HepG2 (cell line): ENCODE data around the gene ELF2. TPM values are rescaled to one million over a fixed set of nuclear protein-coding genes. Genes with fewer than 3 reads are reported as not detected.
A peak's percentile ranks its signal among the peaks of the same experiment; 100 is the strongest.

Experiments
- ARNTL ChIP-seq: sonication (generic); formaldehyde crosslinking; IDR thresholded peaks from 2 replicates; pipeline ENCODE4 v1.4.0; 2020; ENCODE audit warnings: mild to moderate bottlenecking, missing genetic modification reagents
- CBX2 ChIP-seq, 2 experiments: fragments of 200-600 bp in 1 of 2; sonication (generic); formaldehyde crosslinking in 1 of 2; IDR thresholded peaks; 2 replicates each; pipeline versions ENCODE4 v1.7.0 to v1.8.1; 2018 to 2022; ENCODE audit warnings: low read depth in 2 of 2, low read length in 1 of 2, mild to moderate bottlenecking in 1 of 2, missing genetic modification reagents in 1 of 2
- CHD4 ChIP-seq: fragments of 200-600 bp; sonication (generic); IDR thresholded peaks from 2 replicates; pipeline ENCODE4 v1.7.0; 2017; ENCODE audit warnings: mild to moderate bottlenecking, low read length, borderline replicate concordance
- DNMT1 ChIP-seq: sonication (generic); formaldehyde crosslinking; IDR thresholded peaks from 2 replicates; pipeline ENCODE4 v1.5.1; 2020; ENCODE audit warnings: mild to moderate bottlenecking, missing genetic modification reagents
- ETV6 ChIP-seq: sonication (generic); formaldehyde crosslinking; conservative IDR thresholded peaks from 2 replicates; pipeline ENCODE4 v1.4.0; 2020; ENCODE audit warnings: missing genetic modification reagents
- FOSL1 ChIP-seq: sonication (generic); formaldehyde crosslinking; IDR thresholded peaks from 2 replicates; pipeline ENCODE4 v1.9.0; 2021; ENCODE audit warnings: missing genetic modification reagents, borderline replicate concordance
- HDAC6 ChIP-seq: fragments of 200-600 bp; sonication (generic); IDR thresholded peaks from 2 replicates; pipeline ENCODE4 v1.7.0; 2017; ENCODE audit warnings: mild to moderate bottlenecking, antibody characterized with exemption, low read length, low read depth
- HNF1B ChIP-seq: sonication (generic); formaldehyde crosslinking; IDR thresholded peaks from 2 replicates; pipeline ENCODE4 v1.5.1; 2020; ENCODE audit warnings: mild to moderate bottlenecking, moderate library complexity, missing genetic modification reagents
- IRF1 ChIP-seq: sonication (generic); formaldehyde crosslinking; IDR thresholded peaks from 2 replicates; pipeline ENCODE4 v1.4.0; 2020; ENCODE audit warnings: low read depth, mild to moderate bottlenecking, missing genetic modification reagents
- LRRFIP1 ChIP-seq: sonication (generic); formaldehyde crosslinking; conservative IDR thresholded peaks from 2 replicates; pipeline ENCODE4 v1.4.0; 2020; ENCODE audit warnings: missing genetic modification reagents
- MAZ ChIP-seq, 2 experiments: sonication (generic) in 1 of 2; formaldehyde crosslinking in 1 of 2; IDR thresholded peaks; 2 replicates each; pipeline versions ENCODE4 v1.5.0 to v1.6.1; 2012 to 2020; ENCODE audit warnings: low read depth in 2 of 2, mild to moderate bottlenecking in 2 of 2, borderline replicate concordance in 1 of 2, improper control_type of control experiment in 1 of 2, low read length in 1 of 2, missing genetic modification reagents in 1 of 2, moderate library complexity in 1 of 2
- MXD1 ChIP-seq: sonication (generic); formaldehyde crosslinking; IDR thresholded peaks from 2 replicates; pipeline ENCODE4 v1.4.0; 2020; ENCODE audit warnings: mild to moderate bottlenecking, missing genetic modification reagents
- NR2C2 ChIP-seq: sonication (generic); formaldehyde crosslinking; IDR thresholded peaks from 2 replicates; pipeline ENCODE4 v1.4.0; 2020; ENCODE audit warnings: missing genetic modification reagents, mild to moderate bottlenecking, moderate library complexity, borderline replicate concordance
- RELA ChIP-seq: sonication (generic); formaldehyde crosslinking; IDR thresholded peaks from 2 replicates; pipeline ENCODE4 v1.4.0; 2020; ENCODE audit warnings: missing genetic modification reagents
- SALL1 ChIP-seq: sonication (generic); formaldehyde crosslinking; IDR thresholded peaks from 2 replicates; pipeline ENCODE4 v1.8.0; 2022; ENCODE audit warnings: mild to moderate bottlenecking, missing genetic modification reagents
- SKI ChIP-seq: fragments of 450-650 bp; IDR thresholded peaks from one replicate; pipeline ENCODE4 v1.6.1; 2018; ENCODE audit warnings: mild to moderate bottlenecking; ENCODE audit not compliant: partially characterized antibody
- ZBTB10 ChIP-seq: sonication (generic); formaldehyde crosslinking; IDR thresholded peaks from 2 replicates; pipeline ENCODE4 v1.4.0; 2020; ENCODE audit warnings: missing genetic modification reagents, borderline replicate concordance
- ZBTB38 ChIP-seq: sonication (generic); formaldehyde crosslinking; IDR thresholded peaks from 2 replicates; pipeline ENCODE4 v1.5.1; 2020; ENCODE audit warnings: mild to moderate bottlenecking, missing genetic modification reagents
- ZMYM4 ChIP-seq: sonication (generic); formaldehyde crosslinking; IDR thresholded peaks from 2 replicates; pipeline ENCODE4 v1.8.1; 2023; ENCODE audit warnings: mild to moderate bottlenecking, missing genetic modification reagents
- ZNF263 ChIP-seq: sonication (generic); formaldehyde crosslinking; IDR thresholded peaks from 2 replicates; pipeline ENCODE4 v1.4.0; 2020; ENCODE audit warnings: missing genetic modification reagents
- polyA plus RNA-seq, 8 experiments: library from polyadenylated mRNA; depleted of rRNA in 3 of 8; stranded (reverse) in 7 of 8; unstranded in 1 of 8; fragments of >200 nt; fragmentation: Illumina TruSeq in 4 of 8; extraction: Trizol in 4 of 8; gene quantifications; 2 replicates each; pipeline versions ENCODE4 v1.2.1 to v1.2.3, GENCODE V29; 2011 to 2016; ENCODE audit warnings: low read depth in 4 of 8, missing spikeins in 1 of 8, mixed read lengths in 1 of 8; ENCODE audit not compliant: insufficient read depth in 1 of 8
- total RNA-seq, 5 experiments: library from RNA; depleted of rRNA; stranded (reverse); fragments of >200 nt; fragmentation: Illumina TruSeq; extraction: Trizol; gene quantifications; 2 replicates each; pipeline ENCODE4 v1.2.3, GENCODE V29; 2016; ENCODE audit warnings: low read depth in 1 of 5

The ELF2 gene
- total and polyA plus RNA-seq, 2 of the 13 experiments (the other 11 are each of a cell fraction or from before 2014, with no cell fraction given): 28.6 to 35.4 TPM

GRCh38 chr4:139082750-139083606, 94.0 kb downstream of the ELF2 start (continued):
- no peak; the same call in 1 of the 2 replicates for TF ChIP-seq LRRFIP1
- TF ChIP-seq HDAC6: no peak
- TF ChIP-seq CHD4: no peak
- no peak for TF ChIP-seq MXD1 (CRISPR knock-in tag)
- TF ChIP-seq ETV6 (CRISPR knock-in tag): peak; percentile 97
- no peak for TF ChIP-seq IRF1 (CRISPR knock-in tag)
- TF ChIP-seq NR2C2 (CRISPR knock-in tag): no peak
- peak; percentile 90; the same call in 1 of the 2 replicates for TF ChIP-seq MAZ (IDR thresholded peaks at IDR 0.05; ENCODE audit: borderline replicate concordance, low read depth, low read length)
- TF ChIP-seq MAZ (CRISPR knock-in tag; IDR thresholded peaks at IDR 0.05; ENCODE audit: low read depth): peak; percentile 76
- no peak for TF ChIP-seq ZBTB10 (CRISPR knock-in tag)
- TF ChIP-seq ZMYM4 (CRISPR knock-in tag): peak; percentile 91
- peak; percentile 98 for TF ChIP-seq SALL1
- TF ChIP-seq SKI: peak; percentile 79
- no peak for TF ChIP-seq ZNF263 (CRISPR knock-in tag)
- TF ChIP-seq ARNTL (CRISPR knock-in tag): 0 out of 2 replicates have a peak, but pooled peaks have one; percentile 24
- TF ChIP-seq CBX2 (IDR thresholded peaks at IDR 0.05; ENCODE audit: low read depth, low read length): no peak
- no peak for TF ChIP-seq CBX2 (CRISPR knock-in tag; IDR thresholded peaks at IDR 0.05; ENCODE audit: low read depth)
- no peak for TF ChIP-seq DNMT1
- peak; percentile 64 for TF ChIP-seq HNF1B
- TF ChIP-seq FOSL1 (CRISPR knock-in tag): no peak
- no peak for TF ChIP-seq RELA
- peak; percentile 54; the same call in 1 of the 2 replicates for TF ChIP-seq ZBTB38
